LoVo (cell line): ENCODE measurements around the gene CFAP57.
"Not testable (repeated sequence)": the region's sequence is repeated elsewhere in the genome, so short reads cannot be mapped to it uniquely, and the experiment has no call there.

Source experiments
- DNase-seq: peaks from one replicate; pipeline ENCODE4 v3.0.0-alpha.2; 2016; ENCODE audit warnings: low spot score

Gene CFAP57

GRCh38 chr1:43171876-43172526, at the start of gene CFAP57, which contains the start of gene EBNA1BP2:
Gene CFAP57, plus strand, starts transcription at chr1:43172330. Its CDS starts 424 bp downstream, at chr1:43172754.
Gene EBNA1BP2, minus strand, starts transcription at chr1:43172290. Its CDS starts 172 bp downstream, at chr1:43172118.
- DNase-seq: peak; percentile 92

- DNase-seq: no peak
These were observed 49.1 kb upstream of the CFAP57 start for GRCh38 chr1:43123031-43123430.

GRCh38 chr1:43128816-43129215, 43.3 kb upstream of the CFAP57 start:
- no peak for DNase-seq

GRCh38 chr1:43129426-43129825, 42.7 kb upstream of the CFAP57 start:
- no peak for DNase-seq

GRCh38 chr1:43134068-43134467, 38.1 kb upstream of the CFAP57 start:
- no peak for DNase-seq

GRCh38 chr1:43134640-43135039, 37.5 kb upstream of the CFAP57 start:
- no peak for DNase-seq

- DNase-seq: no peak
These were observed 36.0 kb upstream of the CFAP57 start for GRCh38 chr1:43135857-43136781.

- no peak for DNase-seq
These were observed 34.6 kb upstream of the CFAP57 start for GRCh38 chr1:43137445-43138052.

GRCh38 chr1:43139295-43139694, 32.8 kb upstream of the CFAP57 start:
- not testable (repeated sequence) for DNase-seq

GRCh38 chr1:43140010-43140409, 32.1 kb upstream of the CFAP57 start:
- no peak for DNase-seq

- DNase-seq: no peak
These were observed 31.5 kb upstream of the CFAP57 start for GRCh38 chr1:43140583-43140982.

- no peak for DNase-seq
These were observed 28.7 kb upstream of the CFAP57 start for GRCh38 chr1:43143441-43143888.

GRCh38 chr1:43144237-43144636, 27.9 kb upstream of the CFAP57 start:
- no peak for DNase-seq

GRCh38 chr1:43147625-43148327, 24.4 kb upstream of the CFAP57 start:
- no peak for DNase-seq

- DNase-seq: no peak
These were observed 22.2 kb upstream of the CFAP57 start for GRCh38 chr1:43149889-43150288.

- peak; percentile 45 for DNase-seq
These were observed 19.3 kb upstream of the CFAP57 start for GRCh38 chr1:43152866-43153265.

- DNase-seq: no peak
These were observed 18.7 kb upstream of the CFAP57 start for GRCh38 chr1:43153443-43153842.

GRCh38 chr1:43156026-43156425, 16.1 kb upstream of the CFAP57 start:
- no peak for DNase-seq

GRCh38 chr1:43165162-43165561, 7.0 kb upstream of the CFAP57 start:
- DNase-seq: no peak

GRCh38 chr1:43165765-43166164, 6.4 kb upstream of the CFAP57 start:
- no peak for DNase-seq

- no peak for DNase-seq
These were observed 736 bp upstream of the CFAP57 start for GRCh38 chr1:43171312-43171875.

GRCh38 chr1:43172527-43172972, 420 bp downstream of the CFAP57 start:
- peak; percentile 89 for DNase-seq
